Kidney glomerular epithelial cell (primary cell): ENCODE results near the gene MS4A18.
"Not testable (repeated sequence)": the region's sequence is repeated elsewhere in the genome, so short reads cannot be mapped to it uniquely, and the experiment has no call there.

ENCODE experiments used
- DNase-seq: peaks from one replicate; lab custom pipeline; 2025; lab: John Stamatoyannopoulos, UW

The MS4A18 gene

DNA sequence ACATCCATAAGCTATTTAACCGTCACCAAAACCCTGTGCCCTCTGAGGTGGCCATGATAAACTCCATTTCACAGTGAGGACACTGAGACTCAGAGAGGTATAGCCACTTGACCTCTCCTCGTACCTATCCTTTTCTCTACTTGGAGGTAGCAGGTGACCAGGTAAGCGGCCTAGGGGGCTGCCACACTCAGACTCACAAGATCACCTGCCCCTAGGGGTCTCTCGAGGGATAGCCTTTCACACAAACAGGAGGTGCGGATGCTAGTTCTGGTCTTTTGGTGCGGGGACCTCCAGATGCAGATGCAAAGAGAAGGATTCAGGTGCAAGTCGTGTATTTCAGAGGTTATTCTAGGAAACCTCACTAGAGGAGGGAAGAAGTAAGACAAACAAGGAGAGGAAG lies 14.6 kb downstream of the MS4A18 start:
- no peak for DNase-seq

GRCh38 chr11:60740573-60740972 lies 16.1 kb downstream of the MS4A18 start:
- no peak for DNase-seq

- no peak for DNase-seq
Observed at GRCh38 chr11:60741421-60741820, 16.9 kb downstream of the MS4A18 start.

- no peak for DNase-seq
Observed at GRCh38 chr11:60743058-60743457, 18.5 kb downstream of the MS4A18 start.

DNA sequence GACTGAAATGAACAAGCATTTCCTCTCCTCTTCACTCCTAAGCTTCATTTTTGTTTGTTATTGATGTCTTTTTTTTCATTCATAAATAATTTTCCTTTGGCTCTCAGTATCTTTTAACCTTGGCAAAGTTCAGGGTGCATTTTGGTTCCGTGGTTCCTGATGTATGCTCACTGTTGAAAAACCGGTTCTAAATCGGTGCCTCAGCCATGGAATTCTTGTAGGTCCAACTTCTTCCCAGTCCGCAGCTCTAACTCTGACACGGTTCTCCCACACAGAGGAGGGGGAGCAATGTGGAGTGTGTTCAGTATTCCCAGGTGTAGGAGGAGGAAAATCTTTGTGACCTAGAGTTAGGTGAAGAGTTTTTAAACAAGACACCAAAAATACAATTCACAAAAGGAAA lies 19.6 kb downstream of the MS4A18 start:
- DNase-seq: no peak

- no peak for DNase-seq
Observed at GRCh38 chr11:60747359-60747873, 22.9 kb downstream of the MS4A18 start.

GRCh38 chr11:60748225-60748624 lies 23.7 kb downstream of the MS4A18 start:
- no peak for DNase-seq

DNA sequence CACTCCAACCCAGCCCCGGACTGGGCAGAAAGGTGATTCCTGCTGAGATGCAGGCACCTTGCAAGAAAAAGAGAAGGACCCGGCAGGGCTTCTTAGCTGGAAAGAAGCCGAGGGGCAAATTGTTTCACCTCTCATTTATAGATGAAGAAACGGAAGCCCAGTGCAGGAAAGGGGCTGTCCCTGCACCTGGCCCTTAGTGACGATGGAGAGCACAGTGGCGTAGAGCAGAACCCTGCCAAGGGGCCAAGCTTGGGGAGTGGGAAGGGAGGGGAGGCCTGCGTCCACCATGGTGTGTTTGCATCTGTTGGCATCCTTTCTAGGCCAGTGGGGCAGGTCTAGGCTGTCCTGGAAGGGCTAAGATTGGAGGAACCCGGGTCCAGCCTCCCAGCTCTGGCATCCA lies 24.3 kb downstream of the MS4A18 start:
- DNase-seq: no peak

- no peak for DNase-seq
Observed at GRCh38 chr11:60750911-60751310, 26.4 kb downstream of the MS4A18 start.

DNA sequence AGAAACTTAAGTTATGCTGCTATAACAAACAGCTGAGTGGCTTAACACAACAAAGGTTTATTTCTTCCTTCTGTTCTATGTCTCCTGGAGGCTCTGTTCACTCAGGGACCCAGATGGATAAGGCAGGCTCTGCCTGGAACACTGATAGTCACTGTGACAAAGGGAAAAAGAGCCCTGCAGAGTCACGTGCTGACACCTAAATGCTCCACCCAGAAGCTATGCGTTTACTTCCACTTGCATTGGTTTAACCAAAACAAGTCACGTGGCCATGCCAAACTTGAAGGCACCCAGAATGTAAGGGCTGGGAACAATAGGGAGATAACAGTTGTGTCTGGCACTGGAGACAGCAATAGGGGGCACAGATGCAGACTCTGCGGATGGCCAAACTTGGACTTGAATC lies 28.8 kb downstream of the MS4A18 start:
- no peak for DNase-seq

GRCh38 chr11:60754887-60755286 lies 30.4 kb downstream of the MS4A18 start:
- DNase-seq: no peak

GRCh38 chr11:60756307-60757032 lies 31.9 kb downstream of the MS4A18 start, which contains the start of gene MS4A15:
MS4A15 (plus strand) TSS chr11:60756867; CDS start chr11:60763734, 6,867 bp downstream.
- DNase-seq: no peak

- DNase-seq: no peak
Observed at GRCh38 chr11:60757231-60757800, 32.8 kb downstream of the MS4A18 start.

- DNase-seq: not testable (repeated sequence)
Observed at GRCh38 chr11:60758671-60759070, 34.2 kb downstream of the MS4A18 start.

- not testable (repeated sequence) for DNase-seq
Observed at GRCh38 chr11:60759438-60760225, 35.1 kb downstream of the MS4A18 start.

DNA sequence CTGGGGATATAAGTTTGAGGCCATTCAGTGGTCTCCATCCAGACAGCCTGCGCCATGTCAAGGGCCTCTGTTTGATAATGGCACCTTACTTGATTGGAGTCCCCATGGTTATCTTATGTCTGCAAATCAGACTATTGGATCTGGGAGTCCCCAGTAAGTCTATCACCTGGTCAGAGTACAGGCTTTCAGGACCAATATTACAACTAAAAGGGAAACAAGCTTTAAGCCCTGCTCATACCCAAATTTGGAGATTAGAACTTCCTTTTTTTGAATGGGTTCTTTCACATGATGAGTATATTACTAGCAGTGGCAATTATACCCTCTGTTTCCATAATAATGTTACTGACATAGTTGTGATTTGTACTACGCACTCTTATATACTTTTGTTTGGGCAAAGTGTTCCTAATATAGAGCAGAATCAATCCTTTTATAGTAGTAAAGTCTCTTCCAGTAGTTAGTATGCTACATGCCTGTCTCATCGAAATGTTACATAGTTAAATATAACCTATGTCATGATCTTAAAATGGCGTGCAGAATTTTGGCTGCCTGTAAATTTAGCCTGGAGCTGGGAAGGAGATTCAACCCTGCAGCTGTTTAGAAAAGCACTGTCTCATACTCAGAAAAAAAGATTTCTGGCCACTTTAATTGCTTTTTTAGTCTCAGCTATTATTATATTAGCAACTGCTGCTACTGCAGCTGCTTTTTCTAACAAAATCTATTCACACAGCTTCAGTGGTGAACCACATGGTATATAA lies 37.1 kb downstream of the MS4A18 start:
- no peak for DNase-seq

- DNase-seq: no peak
Observed at GRCh38 chr11:60762851-60763691, 38.6 kb downstream of the MS4A18 start.

- no peak for DNase-seq
Observed at GRCh38 chr11:60763692-60764369, 39.3 kb downstream of the MS4A18 start.

- peak; percentile 5 for DNase-seq
Observed at GRCh38 chr11:60764879-60765278, 40.4 kb downstream of the MS4A18 start.

GRCh38 chr11:60765355-60765754 lies 40.8 kb downstream of the MS4A18 start:
- no peak for DNase-seq
